Hepatocyte (in vitro differentiated cells): ENCODE measurements around the gene SPEG.

Experiments used
- EZH2phosphoT487 ChIP-seq: fragments of 200-600 bp; sonication (generic); IDR thresholded peaks from one replicate; pipeline ENCODE4 v1.6.1; 2018; ENCODE audit warnings: antibody characterized with exemption, mild to moderate bottlenecking, low read depth, moderate library complexity; ENCODE audit not compliant: unreplicated experiment, severe bottlenecking
- TF ChIP-seq, protein P1 (sequence below): fragments of 200-600 bp; sonication (generic); IDR thresholded peaks from 2 replicates; pipeline ENCODE4 v1.5.1; 2016; ENCODE audit warnings: antibody characterized with exemption, mild to moderate bottlenecking; ENCODE audit not compliant: poor library complexity

DNA sequence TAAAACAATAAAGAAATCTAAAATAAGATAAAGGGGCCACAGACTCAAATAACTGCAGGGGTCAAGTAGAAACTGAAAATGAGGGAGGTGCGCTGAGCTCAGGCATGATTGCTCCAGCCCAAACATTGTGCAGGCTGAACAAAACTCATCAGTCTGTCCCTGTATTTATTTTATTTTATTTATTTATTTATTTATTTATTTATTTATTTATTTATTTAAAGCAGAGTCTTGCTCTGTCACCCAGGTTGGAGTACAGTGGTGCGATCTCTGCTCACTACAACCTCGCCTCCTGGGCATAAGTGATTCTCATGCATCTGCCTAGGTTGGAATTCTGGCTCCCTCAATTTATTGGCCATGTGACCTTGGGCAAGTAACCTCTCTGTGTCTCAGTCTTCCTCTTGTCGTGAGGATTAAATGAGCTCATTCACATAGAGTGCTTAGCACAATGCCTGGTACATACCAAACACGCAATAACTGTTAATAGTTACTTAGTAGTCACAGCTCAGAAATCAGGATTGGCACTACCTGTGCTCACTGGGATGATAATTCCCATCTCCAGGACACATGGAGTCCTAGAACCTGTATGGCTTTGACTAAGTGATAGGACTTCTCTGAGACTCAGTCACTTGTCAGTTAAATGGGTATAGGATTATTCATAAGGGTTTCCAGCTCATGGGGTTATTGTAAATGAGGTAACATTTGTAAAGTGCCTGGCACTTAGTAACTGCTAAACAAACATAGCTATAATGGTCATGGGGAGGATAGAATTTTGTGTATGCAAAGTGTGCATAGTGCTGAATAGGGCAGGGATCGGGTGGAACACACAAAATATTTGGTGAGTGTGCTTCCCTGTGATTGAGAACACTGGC lies 6.0 kb downstream of the SPEG start:
- TF ChIP-seq, protein P1, sequence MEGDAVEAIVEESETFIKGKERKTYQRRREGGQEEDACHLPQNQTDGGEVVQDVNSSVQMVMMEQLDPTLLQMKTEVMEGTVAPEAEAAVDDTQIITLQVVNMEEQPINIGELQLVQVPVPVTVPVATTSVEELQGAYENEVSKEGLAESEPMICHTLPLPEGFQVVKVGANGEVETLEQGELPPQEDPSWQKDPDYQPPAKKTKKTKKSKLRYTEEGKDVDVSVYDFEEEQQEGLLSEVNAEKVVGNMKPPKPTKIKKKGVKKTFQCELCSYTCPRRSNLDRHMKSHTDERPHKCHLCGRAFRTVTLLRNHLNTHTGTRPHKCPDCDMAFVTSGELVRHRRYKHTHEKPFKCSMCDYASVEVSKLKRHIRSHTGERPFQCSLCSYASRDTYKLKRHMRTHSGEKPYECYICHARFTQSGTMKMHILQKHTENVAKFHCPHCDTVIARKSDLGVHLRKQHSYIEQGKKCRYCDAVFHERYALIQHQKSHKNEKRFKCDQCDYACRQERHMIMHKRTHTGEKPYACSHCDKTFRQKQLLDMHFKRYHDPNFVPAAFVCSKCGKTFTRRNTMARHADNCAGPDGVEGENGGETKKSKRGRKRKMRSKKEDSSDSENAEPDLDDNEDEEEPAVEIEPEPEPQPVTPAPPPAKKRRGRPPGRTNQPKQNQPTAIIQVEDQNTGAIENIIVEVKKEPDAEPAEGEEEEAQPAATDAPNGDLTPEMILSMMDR: no peak
- no peak for TF ChIP-seq EZH2phosphoT487
